GM12864 (cell line): ENCODE measurements around the gene TPO.

Experiments
- DNase-seq: peaks from one replicate; pipeline ENCODE4 v3.0.0-alpha.2; 2011; ENCODE audit warnings: low read depth
- H3K4me3 ChIP-seq: 2 replicates; pipeline ENCODE4 v1.5.1; 2011; ENCODE audit warnings: mild to moderate bottlenecking, low read depth, low read length, control low read depth
- CTCF ChIP-seq: IDR thresholded peaks from 2 replicates; pipeline ENCODE4 v1.5.1; 2011; ENCODE audit warnings: low read depth, mild to moderate bottlenecking, moderate library complexity, low read length, control low read depth, inconsistent platforms; ENCODE audit errors: missing control alignments

TPO gene

GRCh38 chr2:1413156-1413710, at the start of gene TPO:
TSS of gene TPO (plus strand) at chr2:1413463. CDS start at chr2:1414409, 946 bp downstream.
- no peak for TF ChIP-seq CTCF
- no peak within 1 kb of the TSS for H3K4me3 ChIP-seq
- DNase-seq: no peak

- no peak for TF ChIP-seq CTCF
- no peak overlapping the region for H3K4me3 ChIP-seq
- DNase-seq: no peak
Observed at GRCh38 chr2:1366546-1367134, 46.6 kb upstream of the TPO start.

- DNase-seq: no peak
- H3K4me3 ChIP-seq: no peak overlapping the region
- no peak for TF ChIP-seq CTCF
Observed at GRCh38 chr2:1367601-1368000, 45.7 kb upstream of the TPO start.

- no peak overlapping the region for H3K4me3 ChIP-seq
- no peak for TF ChIP-seq CTCF
- no peak for DNase-seq
Observed at GRCh38 chr2:1369905-1370304, 43.4 kb upstream of the TPO start.

GRCh38 chr2:1370461-1370860, 42.8 kb upstream of the TPO start:
- TF ChIP-seq CTCF: no peak
- no peak for DNase-seq
- no peak overlapping the region for H3K4me3 ChIP-seq

GRCh38 chr2:1371082-1371481, 42.2 kb upstream of the TPO start:
- no peak for DNase-seq
- TF ChIP-seq CTCF: no peak
- no peak overlapping the region for H3K4me3 ChIP-seq

GRCh38 chr2:1373830-1374229, 39.4 kb upstream of the TPO start:
- no peak for TF ChIP-seq CTCF
- DNase-seq: no peak
- no peak overlapping the region for H3K4me3 ChIP-seq
